GM12878 (cell line): ENCODE results near the gene SKAP1. TPM values are rescaled to one million over a fixed set of nuclear protein-coding genes. Genes with fewer than 3 reads are reported as not detected.
A peak's percentile ranks its signal among the peaks of the same experiment; 100 is the strongest.

Experiments
- ATAC-seq: fragments of 200-7000 bp; cut with Tn5 transposase; 3 replicates; pipeline ENCODE4 v1.9.1; 2020; ENCODE audit warnings: mild to moderate bottlenecking, moderate library complexity
- BruUV-seq: library from RNA; stranded (reverse); fragments of 400-500 nt; replicated peaks from 2 replicates; lab custom pipeline; 2021; lab: Mats Ljungman, UMichigan
- CTCF ChIA-PET: fragments of 300-600 bp; sonication (Branson Sonifier 250); formaldehyde crosslinking; extraction: SDS; loops from one replicate; lab custom pipeline; 2021; ENCODE audit warnings: inconsistent platforms; lab: Yijun Ruan, JAX
- POLR2A ChIA-PET: fragments of 350-600 bp; formaldehyde crosslinking; extraction: SDS; loops from one replicate; lab custom pipeline; 2021; ENCODE audit warnings: inconsistent platforms; lab: Charles Lee
- RAD21 ChIA-PET: fragments of 300-600 bp; sonication (Branson Sonifier 250); formaldehyde crosslinking; loops from one replicate; lab custom pipeline; 2023; ENCODE audit warnings: antibody characterized with exemption; ENCODE audit not compliant: unreplicated experiment; lab: Charles Lee
- SMC1A ChIA-PET: fragments of 300-600 bp; sonication (Branson Sonifier 250); formaldehyde crosslinking; loops from one replicate; lab custom pipeline; 2023; ENCODE audit not compliant: unreplicated experiment, uncharacterized antibody; lab: Charles Lee
- DNase-seq: peaks from one replicate; pipeline ENCODE4 v3.0.0-alpha.2; 2011; ENCODE audit warnings: low read depth, low spot score
- FAIRE-seq: peaks from 3 replicates; lab custom pipeline; 2011; peaks lifted over from hg19 to GRCh38; lab: Jason Lieb, UNC
- H2AFZ ChIP-seq: 2 replicates; pipeline ENCODE4 v1.6.0; 2011; ENCODE audit warnings: low read depth, low read length, control low read depth; ENCODE audit not compliant: control insufficient read depth
- H3K27ac ChIP-seq: 2 replicates; pipeline ENCODE4 v1.5.1; 2011; ENCODE audit warnings: control low read depth; ENCODE audit not compliant: control insufficient read depth, insufficient read depth
- H3K27me3 ChIP-seq, 2 experiments: replicated peaks in 1 of 2; 2 replicates each; pipeline versions ENCODE4 v1.6.0 to v1.6.1; 2011; ENCODE audit warnings: low read length in 1 of 2; ENCODE audit not compliant: control insufficient read depth in 2 of 2, insufficient read depth in 2 of 2
- H3K36me3 ChIP-seq, 2 experiments: 2 replicates each; pipeline ENCODE4 v1.5.1; 2011; ENCODE audit warnings: low read length in 1 of 2; ENCODE audit not compliant: control insufficient read depth in 2 of 2, insufficient read depth in 2 of 2
- H3K4me1 ChIP-seq: 2 replicates; pipeline ENCODE4 v1.6.1; 2011; ENCODE audit warnings: mild to moderate bottlenecking, low read length, moderate library complexity, mixed read lengths; ENCODE audit not compliant: control insufficient read depth, insufficient read depth
- H3K4me2 ChIP-seq: 2 replicates; pipeline ENCODE4 v1.6.0; 2011; ENCODE audit warnings: control low read depth; ENCODE audit not compliant: control insufficient read depth, insufficient read depth
- H3K4me3 ChIP-seq: fragments of 200-600 bp; sonication (generic); 2 replicates; pipeline ENCODE4 v1.5.1; 2016
- H3K79me2 ChIP-seq: 2 replicates; pipeline ENCODE4 v1.6.0; 2011; ENCODE audit warnings: low read length; ENCODE audit not compliant: control insufficient read depth, insufficient read depth
- H3K9ac ChIP-seq: 2 replicates; pipeline ENCODE4 v1.8.0; 2011; ENCODE audit warnings: low read length, control low read depth, mixed read lengths; ENCODE audit not compliant: control insufficient read depth, insufficient read depth
- H3K9me3 ChIP-seq: replicated peaks from 3 replicates; pipeline ENCODE4 v1.5.1; 2011; ENCODE audit warnings: mild to moderate bottlenecking, low read length; ENCODE audit not compliant: control insufficient read depth, insufficient read depth
- H4K20me1 ChIP-seq: 2 replicates; pipeline ENCODE4 v1.6.0; 2011; ENCODE audit not compliant: control insufficient read depth, insufficient read depth
- ZNF622 ChIP-seq: fragments of 450-650 bp; IDR thresholded peaks from 2 replicates; pipeline ENCODE4 v1.6.1; 2017; ENCODE audit warnings: mild to moderate bottlenecking, inconsistent platforms
- WGBS: methylation state at CpG from one replicate; pipeline ENCODE4 v1.1.6; 2016; ENCODE audit warnings: low lambda C conversion rate; ENCODE audit not compliant: insufficient replicate concordance, insufficient coverage; ENCODE audit errors: missing lambda C conversion rate; 5-methylcytosine and 5-hydroxymethylcytosine counted together
- in situ Hi-C: fragments of 300-500 bp; cut with MboI; formaldehyde crosslinking; loops from 9 replicates; pipeline ENCODE4 v1.14.3; 2018; ENCODE audit warnings: mixed read lengths
- intact Hi-C: fragments of 100-400 bp; cut with micrococcal nuclease; formaldehyde crosslinking; loops from one replicate; pipeline ENCODE4 v1.14.2; 2022; ENCODE audit not compliant: unreplicated experiment
- polyA plus RNA-seq, 11 experiments: library from polyadenylated mRNA; depleted of rRNA in 4 of 11; unstranded in 6 of 11; stranded (reverse) in 5 of 11; fragments of >200 nt; fragmentation: Nextera tagmentation in 4 of 11; fragmentation: Illumina TruSeq in 1 of 11; extraction: Ambion mirVana in 4 of 11; extraction: Trizol in 1 of 11; gene quantifications; 1 replicate in 1 of 11; 2 replicates in 10 of 11; pipeline versions ENCODE4 v1.2.1 to v1.2.3, GENCODE V29; 2011 to 2016; ENCODE audit warnings: inconsistent platforms in 2 of 11, missing spikeins in 2 of 11, low read depth in 1 of 11
- total RNA-seq, 4 experiments: library from RNA; depleted of rRNA in 3 of 4; stranded (reverse); fragments of >200 nt in 3 of 4; fragmentation: Illumina TruSeq in 1 of 4; extraction: Trizol in 1 of 4; gene quantifications; 2 replicates each; pipeline versions ENCODE4 v1.2.1 to v1.2.3, GENCODE V29; 2013 to 2021
- TF ChIP-seq, protein P1 (sequence below), 3 experiments: IDR thresholded peaks in 2 of 3; conservative IDR thresholded peaks in 1 of 3; 2 replicates each; pipeline ENCODE4 v1.5.1; 2011; ENCODE audit warnings: low read depth in 3 of 3, low read length in 3 of 3, mild to moderate bottlenecking in 3 of 3, control low read depth in 2 of 3, moderate library complexity in 2 of 3, inconsistent platforms in 1 of 3, mixed read lengths in 1 of 3; ENCODE audit not compliant: control insufficient read depth in 2 of 3, insufficient read depth in 1 of 3; ENCODE audit errors: extremely low read depth in 1 of 3

Gene SKAP1
- total and polyA plus RNA-seq, 10 of the 15 experiments (the other 5 are each of a cell fraction or from before 2014, with no cell fraction given) = 17.1 to 97.6 (median 35.9) TPM

DNA sequence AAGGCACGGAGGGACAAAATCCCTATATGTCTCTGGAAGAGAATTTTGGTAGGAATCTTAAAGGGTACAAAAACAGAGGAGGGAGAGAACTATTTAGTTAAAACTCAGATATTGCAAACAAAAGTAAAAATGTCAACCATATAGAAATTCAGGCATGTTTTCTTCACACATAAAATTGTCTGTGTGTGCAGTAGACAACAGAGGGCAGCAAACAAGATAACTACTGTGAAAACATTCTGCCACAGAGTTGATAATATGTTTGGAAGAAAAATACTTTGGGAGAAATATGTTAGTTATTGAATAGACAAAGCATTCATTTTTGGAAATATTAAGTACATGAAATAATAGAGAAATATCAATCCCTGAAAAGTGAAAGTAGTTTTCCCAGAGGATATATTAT is 266.2 kb downstream of the SKAP1 start:
- FAIRE-seq = no peak
- POLR2A ChIA-PET = no interaction called here
- BruUV-seq = no TSS peak
- CTCF ChIA-PET = interaction anchor here (0.8 to 2.1 kb wide), 4 partner anchors 18 to 144 kb away, joined by 3 to 6 read pairs (median 4); no protein-coding TSS in a partner anchor
- Histone ChIP-seq H3K9me3 (no peaks in the 10 kb centered on the region), H3K9ac (no peak overlapping the region), H3K79me2 (no peaks in the 10 kb centered on the region), H3K4me2 (no peak overlapping the region; the same call in 1 of the 2 replicates), H3K4me3 (no peak overlapping the region), H3K27ac (peak overlapping the region; percentile 45; the same call in 1 of the 2 replicates), H3K4me1 (peaks cover 6% of the 10 kb centered on the region; the same call in 1 of the 2 replicates), H3K36me3 (peaks cover 0 to 4% of the 10 kb centered on the region in 2 experiments; a peak in 1 of 4 replicates), H4K20me1 (no peaks in the 10 kb centered on the region), H3K27me3 (no peaks in the 10 kb centered on the region), H2AFZ (no peak overlapping the region)
- SMC1A ChIA-PET = interaction anchor here (0.7 to 2.1 kb wide), 6 partner anchors 9 to 429 kb away, joined by 3 to 5 read pairs (median 4); no protein-coding TSS in a partner anchor
- RAD21 ChIA-PET = interaction anchor here (0.8 to 1.0 kb wide), 2 partner anchors 52 to 94 kb away, joined by 3 to 4 read pairs; no protein-coding TSS in a partner anchor
- DNase-seq = no peak
- in situ Hi-C loops (no loop called here), intact Hi-C loops (no loop called here)
- no peak for TF ChIP-seq ZNF622
- TF ChIP-seq, protein P1, sequence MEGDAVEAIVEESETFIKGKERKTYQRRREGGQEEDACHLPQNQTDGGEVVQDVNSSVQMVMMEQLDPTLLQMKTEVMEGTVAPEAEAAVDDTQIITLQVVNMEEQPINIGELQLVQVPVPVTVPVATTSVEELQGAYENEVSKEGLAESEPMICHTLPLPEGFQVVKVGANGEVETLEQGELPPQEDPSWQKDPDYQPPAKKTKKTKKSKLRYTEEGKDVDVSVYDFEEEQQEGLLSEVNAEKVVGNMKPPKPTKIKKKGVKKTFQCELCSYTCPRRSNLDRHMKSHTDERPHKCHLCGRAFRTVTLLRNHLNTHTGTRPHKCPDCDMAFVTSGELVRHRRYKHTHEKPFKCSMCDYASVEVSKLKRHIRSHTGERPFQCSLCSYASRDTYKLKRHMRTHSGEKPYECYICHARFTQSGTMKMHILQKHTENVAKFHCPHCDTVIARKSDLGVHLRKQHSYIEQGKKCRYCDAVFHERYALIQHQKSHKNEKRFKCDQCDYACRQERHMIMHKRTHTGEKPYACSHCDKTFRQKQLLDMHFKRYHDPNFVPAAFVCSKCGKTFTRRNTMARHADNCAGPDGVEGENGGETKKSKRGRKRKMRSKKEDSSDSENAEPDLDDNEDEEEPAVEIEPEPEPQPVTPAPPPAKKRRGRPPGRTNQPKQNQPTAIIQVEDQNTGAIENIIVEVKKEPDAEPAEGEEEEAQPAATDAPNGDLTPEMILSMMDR (IDR thresholded peaks at IDR 0.05 in 2 of 3, conservative IDR thresholded peaks at IDR 0.05 in 1 of 3; ENCODE audit: control insufficient read depth in 2 of 3, extremely low read depth in 1 of 3, insufficient read depth in 1 of 3, low read depth in 3 of 3, low read length in 3 of 3) = peak in 1 of 3 experiments; percentile 13; a peak in 1 of 6 replicates
- WGBS = 94% methylated on average over 1 of the region's 1 CpG
- no peak for ATAC-seq
